Transverse colon (tissue), 4 donors: ENCODE measurements around the gene ULK4. TPM values are rescaled to one million over a fixed set of nuclear protein-coding genes. Genes with fewer than 3 reads are reported as not detected.

ENCODE experiments used
- DNase-seq: peaks from one replicate; pipeline ENCODE4 v3.0.0-alpha.2; 2019
- H3K27ac ChIP-seq, 4 donors: fragments of 200-600 bp; sonication (generic); 2 replicates each; pipeline ENCODE4 v1.5.1; 2016 to 2018; ENCODE audit warnings: inconsistent platforms in 4 of 4
- H3K27me3 ChIP-seq: fragments of 200-600 bp; sonication (generic); 2 replicates; pipeline ENCODE4 v1.5.1; 2017; ENCODE audit warnings: inconsistent platforms
- H3K36me3 ChIP-seq, 4 donors: fragments of 200-600 bp; sonication (generic); 2 replicates each; pipeline ENCODE4 v1.5.1; 2017 to 2019; ENCODE audit warnings: inconsistent platforms in 4 of 4
- H3K4me1 ChIP-seq, 4 donors: fragments of 200-600 bp; sonication (generic); 2 replicates each; pipeline ENCODE4 v1.5.1; 2017 to 2020; ENCODE audit warnings: inconsistent platforms in 4 of 4
- H3K4me3 ChIP-seq, 4 donors: fragments of 200-600 bp; sonication (generic); 1 replicate in 1 of 4; 2 replicates in 3 of 4; pipeline versions ENCODE4 v1.5.1 to v1.6.1; 2017 to 2019; ENCODE audit warnings: inconsistent platforms in 4 of 4
- H3K9me3 ChIP-seq, 2 donors: fragments of 200-600 bp; sonication (generic); 2 replicates each; pipeline ENCODE4 v1.5.1; 2017 to 2019; ENCODE audit warnings: inconsistent platforms in 2 of 2
- EP300 ChIP-seq: sonication (generic); formaldehyde crosslinking; IDR thresholded peaks from one replicate; pipeline ENCODE4 v1.6.1; 2017; ENCODE audit warnings: antibody characterized with exemption, low read depth
- POLR2A ChIP-seq: fragments of 450-650 bp; IDR thresholded peaks from one replicate; pipeline ENCODE4 v1.6.1; 2016; ENCODE audit warnings: antibody characterized with exemption, mild to moderate bottlenecking, moderate library complexity
- POLR2AphosphoS5 ChIP-seq, 3 donors: sonication (generic); formaldehyde crosslinking; IDR thresholded peaks; one replicate each; pipeline ENCODE4 v1.6.1; 2016; ENCODE audit warnings: antibody characterized with exemption in 3 of 3
- WGBS, 2 donors: methylation state at CpG; one replicate each; pipeline ENCODE4 v1.1.5; 2018; ENCODE audit warnings: low coverage in 1 of 2; 5-methylcytosine and 5-hydroxymethylcytosine counted together
- in situ Hi-C, 4 donors: fragments of 200-750 bp; cut with MboI; loops; one replicate each; pipeline versions ENCODE4 v1.15.0 to v1.15.1; 2017; ENCODE audit warnings: low sequenced_read_pairs in 3 of 4, low pct_ligation_motif_present in 1 of 4, low pct_unique_long_range_greater_than_20kb in 1 of 4
- intact Hi-C: fragments of 100-400 bp; cut with DNase I; formaldehyde crosslinking; loops from one replicate; pipeline ENCODE4 v1.15.1; 2023; ENCODE audit warnings: low total_unique reads
- total RNA-seq, 4 donors: library from RNA; depleted of rRNA; stranded (reverse); fragments of >200 nt; gene quantifications; one replicate each; pipeline ENCODE4 v1.1.0, GENCODE V29; 2016
- TF ChIP-seq, protein P1 (sequence below), 5 experiments: fragments of 200-600 bp in 3 of 5; fragments of 450-650 bp in 2 of 5; sonication (generic) in 3 of 5; IDR thresholded peaks; 1 replicate in 2 of 5; 2 replicates in 3 of 5; pipeline ENCODE4 v1.5.1; 2016 to 2017; ENCODE audit warnings: antibody characterized with exemption in 5 of 5, inconsistent platforms in 3 of 5, mild to moderate bottlenecking in 2 of 5, moderate library complexity in 1 of 5

The ULK4 gene
- total RNA-seq, 4 donors from 2014 or later: 4.1 to 19.2 (median 11.7) TPM

DNA sequence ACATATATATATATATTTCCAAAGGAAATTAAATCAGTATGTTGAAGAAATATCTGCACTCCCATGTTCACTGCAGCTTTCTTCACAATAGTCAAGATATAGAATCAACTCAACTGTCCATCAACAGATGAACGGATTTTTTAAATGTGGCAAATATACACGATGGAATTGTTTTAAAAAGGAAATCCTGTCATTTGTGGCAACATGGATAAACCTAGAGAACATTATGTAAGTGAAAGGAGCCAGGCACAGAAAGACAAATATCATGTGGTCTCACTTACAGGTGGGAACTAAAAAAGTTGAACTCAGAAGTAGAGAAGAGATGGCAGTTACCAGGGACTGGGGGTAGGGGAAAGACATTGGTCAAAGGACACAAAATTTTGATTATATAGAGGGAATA is 253.7 kb downstream of the ULK4 start:
- no peak for DNase-seq
- Histone ChIP-seq H3K4me1 (no peaks in the 10 kb centered on the region), H3K27ac (no peak overlapping the region), H3K36me3 (no peaks in the 10 kb centered on the region), H3K9me3 (no peaks in the 10 kb centered on the region), H3K27me3 (no peaks in the 10 kb centered on the region), H3K4me3 (no peak overlapping the region)
- WGBS, 2 donors: 82% methylated on average over 2 of the region's 2 CpGs
- intact Hi-C loops (no loop called here), in situ Hi-C loops (loop anchor here in 2 of 4 donors (25.0 kb wide), 1 partner anchor 1121 kb away; no protein-coding TSS in a partner anchor)
- TF ChIP-seq EP300 (no peak), POLR2A (no peak), POLR2AphosphoS5 (IDR thresholded peaks at IDR 0.05) (no peak)
- TF ChIP-seq, protein P1, sequence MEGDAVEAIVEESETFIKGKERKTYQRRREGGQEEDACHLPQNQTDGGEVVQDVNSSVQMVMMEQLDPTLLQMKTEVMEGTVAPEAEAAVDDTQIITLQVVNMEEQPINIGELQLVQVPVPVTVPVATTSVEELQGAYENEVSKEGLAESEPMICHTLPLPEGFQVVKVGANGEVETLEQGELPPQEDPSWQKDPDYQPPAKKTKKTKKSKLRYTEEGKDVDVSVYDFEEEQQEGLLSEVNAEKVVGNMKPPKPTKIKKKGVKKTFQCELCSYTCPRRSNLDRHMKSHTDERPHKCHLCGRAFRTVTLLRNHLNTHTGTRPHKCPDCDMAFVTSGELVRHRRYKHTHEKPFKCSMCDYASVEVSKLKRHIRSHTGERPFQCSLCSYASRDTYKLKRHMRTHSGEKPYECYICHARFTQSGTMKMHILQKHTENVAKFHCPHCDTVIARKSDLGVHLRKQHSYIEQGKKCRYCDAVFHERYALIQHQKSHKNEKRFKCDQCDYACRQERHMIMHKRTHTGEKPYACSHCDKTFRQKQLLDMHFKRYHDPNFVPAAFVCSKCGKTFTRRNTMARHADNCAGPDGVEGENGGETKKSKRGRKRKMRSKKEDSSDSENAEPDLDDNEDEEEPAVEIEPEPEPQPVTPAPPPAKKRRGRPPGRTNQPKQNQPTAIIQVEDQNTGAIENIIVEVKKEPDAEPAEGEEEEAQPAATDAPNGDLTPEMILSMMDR (IDR thresholded peaks at IDR 0.05): no peak

DNA sequence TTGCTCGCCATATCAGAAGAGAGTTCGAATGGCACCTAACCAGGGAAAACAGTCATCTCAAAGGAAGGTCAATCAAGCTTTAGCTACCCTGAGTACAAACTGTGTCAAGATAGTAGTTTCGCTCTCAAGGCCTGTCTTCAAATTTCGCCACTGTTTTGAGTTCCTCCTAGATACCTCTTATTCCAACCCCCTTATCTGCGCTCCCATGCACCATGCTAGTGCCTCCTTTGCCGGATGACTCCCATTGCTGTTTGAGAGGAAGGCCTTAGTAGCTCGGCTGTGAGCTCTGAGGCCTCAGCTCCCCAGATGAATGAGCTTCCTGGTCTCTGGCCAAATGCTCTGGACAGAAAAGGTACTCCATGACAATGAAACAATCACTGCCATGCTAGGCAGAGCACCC is 256.0 kb downstream of the ULK4 start:
- no peak overlapping the region for H3K27ac ChIP-seq
- no peak for DNase-seq
- no peaks in the 10 kb centered on the region for H3K9me3 ChIP-seq
- H3K27me3 ChIP-seq: no peaks in the 10 kb centered on the region
- intact Hi-C loops (no loop called here), in situ Hi-C loops (loop anchor here in 2 of 4 donors (25.0 kb wide), 1 partner anchor 1119 kb away; no protein-coding TSS in a partner anchor)
- no peaks in the 10 kb centered on the region for H3K4me1 ChIP-seq
- no peaks in the 10 kb centered on the region for H3K36me3 ChIP-seq
- TF ChIP-seq EP300 (no peak), POLR2A (no peak), POLR2AphosphoS5 (IDR thresholded peaks at IDR 0.05) (no peak)
- TF ChIP-seq, protein P1 (IDR thresholded peaks at IDR 0.05): no peak
- H3K4me3 ChIP-seq: no peak overlapping the region
- WGBS, 2 donors: 96 to 97% methylated on average over 5 to 7 of the region's 7 CpGs

GRCh38 chr3:41701191-41701698 is 260.7 kb downstream of the ULK4 start:
- H3K4me1 ChIP-seq: no peaks in the 10 kb centered on the region
- TF ChIP-seq POLR2AphosphoS5 (IDR thresholded peaks at IDR 0.05) (no peak), POLR2A (no peak), EP300 (no peak)
- TF ChIP-seq, protein P1 (IDR thresholded peaks at IDR 0.05): no peak
- no peaks in the 10 kb centered on the region for H3K27me3 ChIP-seq
- WGBS, 2 donors: 75 to 91% methylated on average over 1 of the region's 1 CpG
- no peaks in the 10 kb centered on the region for H3K36me3 ChIP-seq
- no peaks in the 10 kb centered on the region for H3K9me3 ChIP-seq
- no peak for DNase-seq
- no peak overlapping the region for H3K4me3 ChIP-seq
- intact Hi-C loops: no loop called here
- in situ Hi-C loops: loop anchor here in 2 of 4 donors (25.0 kb wide), 1 partner anchor 1114 kb away; no protein-coding TSS in a partner anchor
- H3K27ac ChIP-seq: no peak overlapping the region

GRCh38 chr3:41700155-41700554 is 261.7 kb downstream of the ULK4 start:
- Histone ChIP-seq H3K9me3 (no peaks in the 10 kb centered on the region), H3K4me1 (no peaks in the 10 kb centered on the region), H3K27ac (no peak overlapping the region), H3K4me3 (no peak overlapping the region), H3K27me3 (no peaks in the 10 kb centered on the region), H3K36me3 (no peaks in the 10 kb centered on the region)
- intact Hi-C loops (no loop called here), in situ Hi-C loops (loop anchor here in 2 of 4 donors (25.0 kb wide), 1 partner anchor 1113 kb away; no protein-coding TSS in a partner anchor)
- WGBS, 2 donors: 88 to 100% methylated on average over 1 of the region's 1 CpG
- TF ChIP-seq POLR2A: no peak
- no peak for TF ChIP-seq POLR2AphosphoS5 (IDR thresholded peaks at IDR 0.05)
- no peak for TF ChIP-seq EP300
- TF ChIP-seq, protein P1 (IDR thresholded peaks at IDR 0.05): no peak
- DNase-seq: no peak
